SJCRH30 (cell line): ENCODE data around the gene TRABD2B. TPM values are rescaled to one million over a fixed set of nuclear protein-coding genes. Genes with fewer than 3 reads are reported as not detected.

Source experiments
- DNase-seq, 2 experiments: peaks; one replicate each; pipeline ENCODE4 v3.0.0-alpha.2; 2015 to 2020
- H3K27ac ChIP-seq: fragments of 250-450 bp; sonication (Bioruptor Pico); 2 replicates; pipeline ENCODE4 v1.5.1; 2020; ENCODE audit warnings: mild to moderate bottlenecking, moderate library complexity
- H3K27me3 ChIP-seq: fragments of 250-450 bp; sonication (Bioruptor Pico); 2 replicates; pipeline ENCODE4 v1.5.1; 2020; ENCODE audit warnings: mild to moderate bottlenecking, moderate library complexity
- H3K36me3 ChIP-seq: fragments of 250-450 bp; sonication (Bioruptor Pico); 2 replicates; pipeline ENCODE4 v1.5.1; 2020; ENCODE audit warnings: mild to moderate bottlenecking, moderate library complexity
- H3K4me1 ChIP-seq: fragments of 250-450 bp; sonication (Bioruptor Pico); 2 replicates; pipeline ENCODE4 v1.5.1; 2020; ENCODE audit warnings: mild to moderate bottlenecking, moderate library complexity
- H3K4me3 ChIP-seq: fragments of 250-450 bp; sonication (Bioruptor Pico); 2 replicates; pipeline ENCODE4 v1.5.1; 2020; ENCODE audit warnings: mild to moderate bottlenecking, moderate library complexity
- H3K9me3 ChIP-seq: fragments of 250-450 bp; sonication (Bioruptor Pico); replicated peaks from 2 replicates; pipeline ENCODE4 v1.5.1; 2020; ENCODE audit warnings: mild to moderate bottlenecking, moderate library complexity
- total RNA-seq: library from RNA; depleted of rRNA; stranded (reverse); fragments of >200 nt; shearing (Covaris generic); gene quantifications from 2 replicates; pipeline ENCODE4 v1.2.3, GENCODE V29; 2014

TRABD2B gene
- total RNA-seq, 1 experiment from 2014 or later, result 1.1 TPM

- H3K4me1 ChIP-seq, result peaks cover 22% of the 10 kb centered on the region
- peak overlapping the region; percentile 49; the same call in 1 of the 2 replicates for H3K27ac ChIP-seq
- H3K27me3 ChIP-seq, result no peaks in the 10 kb centered on the region
- no peaks in the 10 kb centered on the region for H3K9me3 ChIP-seq
- DNase-seq, result peak; percentile 74 to 80
- peak overlapping the region; percentile 11; the same call in 1 of the 2 replicates for H3K4me3 ChIP-seq
- peaks cover 4% of the 10 kb centered on the region; the same call in 1 of the 2 replicates for H3K36me3 ChIP-seq
Measured at GRCh38 chr1:47992720-47993415, 4.3 kb downstream of the TRABD2B start.

- H3K27ac ChIP-seq, result no peak overlapping the region
- H3K9me3 ChIP-seq, result no peaks in the 10 kb centered on the region
- H3K36me3 ChIP-seq, result peaks cover 10% of the 10 kb centered on the region; the same call in 1 of the 2 replicates
- no peaks in the 10 kb centered on the region for H3K27me3 ChIP-seq
- peaks cover 22% of the 10 kb centered on the region for H3K4me1 ChIP-seq
- H3K4me3 ChIP-seq, result no peak overlapping the region
- no peak for DNase-seq
Measured at GRCh38 chr1:47991673-47992072, 5.5 kb downstream of the TRABD2B start.

DNA sequence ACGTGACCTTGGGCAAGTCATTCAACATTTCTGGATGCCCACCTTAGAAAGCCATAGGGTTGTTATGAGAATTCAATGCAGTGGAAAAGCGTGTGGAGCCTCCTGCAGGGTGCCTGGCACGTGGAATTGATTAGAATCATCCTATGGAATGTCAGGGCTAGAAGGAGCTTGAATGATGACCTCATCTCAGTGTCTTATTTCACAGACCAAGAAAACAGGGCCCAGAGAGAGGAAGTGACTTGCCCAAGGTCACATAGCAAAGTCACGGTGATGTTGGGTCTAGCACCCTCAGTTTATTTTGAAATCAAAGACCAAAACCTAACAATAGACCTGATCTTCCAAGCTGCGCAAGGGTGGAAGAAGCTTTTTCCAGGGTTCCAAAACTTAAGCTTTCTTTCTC is 6.0 kb downstream of the TRABD2B start:
- DNase-seq, result peak in 1 of 2 experiments; percentile 49
- no peaks in the 10 kb centered on the region for H3K27me3 ChIP-seq
- H3K4me3 ChIP-seq, result no peak overlapping the region
- no peak overlapping the region for H3K27ac ChIP-seq
- H3K36me3 ChIP-seq, result peaks cover 10% of the 10 kb centered on the region; the same call in 1 of the 2 replicates
- no peaks in the 10 kb centered on the region for H3K9me3 ChIP-seq
- peaks cover 22% of the 10 kb centered on the region for H3K4me1 ChIP-seq

GRCh38 chr1:47990286-47990685 is 6.9 kb downstream of the TRABD2B start:
- Histone ChIP-seq H3K9me3 (no peaks in the 10 kb centered on the region), H3K27me3 (no peaks in the 10 kb centered on the region), H3K27ac (no peak overlapping the region), H3K36me3 (peaks cover 10% of the 10 kb centered on the region; the same call in 1 of the 2 replicates), H3K4me1 (peaks cover 22% of the 10 kb centered on the region), H3K4me3 (no peak overlapping the region)
- DNase-seq, result no peak

DNA sequence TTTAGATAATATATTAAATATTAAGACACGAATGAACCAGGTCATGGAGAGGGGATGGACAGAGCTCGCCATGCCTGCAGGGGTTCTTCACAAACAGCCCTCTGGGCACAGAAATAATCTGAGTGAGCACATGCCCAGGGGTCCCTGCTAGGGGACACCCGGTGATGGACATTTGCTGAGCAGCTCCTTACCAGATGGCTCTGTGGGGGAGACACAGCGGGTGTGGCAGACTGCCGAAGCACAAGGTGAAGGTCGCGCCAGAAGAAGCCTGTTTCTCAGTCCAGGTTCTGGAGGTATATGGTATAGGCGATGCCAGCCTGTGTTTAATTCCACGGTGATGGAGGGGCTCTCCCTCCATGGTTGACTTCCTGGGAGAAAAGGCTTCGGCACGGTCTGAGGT is 9.6 kb downstream of the TRABD2B start:
- Histone ChIP-seq H3K27me3 (no peaks in the 10 kb centered on the region), H3K27ac (no peak overlapping the region)
- DNase-seq, result no peak

GRCh38 chr1:47986761-47987200 is 10.4 kb downstream of the TRABD2B start:
- no peak overlapping the region for H3K4me3 ChIP-seq
- DNase-seq, result no peak
- H3K4me1 ChIP-seq, result peaks cover 6% of the 10 kb centered on the region
- H3K36me3 ChIP-seq, result peaks cover 10% of the 10 kb centered on the region; the same call in 1 of the 2 replicates
- no peaks in the 10 kb centered on the region for H3K9me3 ChIP-seq
- no peak overlapping the region for H3K27ac ChIP-seq
- no peaks in the 10 kb centered on the region for H3K27me3 ChIP-seq

More for the DNA sequence above, 9.6 kb downstream of the TRABD2B start:
- H3K36me3 ChIP-seq, result peaks cover 10% of the 10 kb centered on the region; the same call in 1 of the 2 replicates
- peaks cover 15% of the 10 kb centered on the region for H3K4me1 ChIP-seq
- no peak overlapping the region for H3K4me3 ChIP-seq
- H3K9me3 ChIP-seq, result no peaks in the 10 kb centered on the region

- Histone ChIP-seq H3K9me3 (no peaks in the 10 kb centered on the region), H3K27ac (no peak overlapping the region), H3K4me1 (no peaks in the 10 kb centered on the region), H3K36me3 (peaks cover 10% of the 10 kb centered on the region; the same call in 1 of the 2 replicates), H3K4me3 (no peak overlapping the region), H3K27me3 (no peaks in the 10 kb centered on the region)
- DNase-seq, result no peak
Measured at GRCh38 chr1:47985018-47985417, 12.2 kb downstream of the TRABD2B start.

GRCh38 chr1:47984175-47984789 is 12.9 kb downstream of the TRABD2B start:
- peaks cover 8% of the 10 kb centered on the region; the same call in 1 of the 2 replicates for H3K36me3 ChIP-seq
- H3K9me3 ChIP-seq, result no peaks in the 10 kb centered on the region
- DNase-seq, result no peak
- H3K27me3 ChIP-seq, result no peaks in the 10 kb centered on the region
- H3K4me1 ChIP-seq, result no peaks in the 10 kb centered on the region
- H3K27ac ChIP-seq, result no peak overlapping the region
- no peak overlapping the region for H3K4me3 ChIP-seq

DNA sequence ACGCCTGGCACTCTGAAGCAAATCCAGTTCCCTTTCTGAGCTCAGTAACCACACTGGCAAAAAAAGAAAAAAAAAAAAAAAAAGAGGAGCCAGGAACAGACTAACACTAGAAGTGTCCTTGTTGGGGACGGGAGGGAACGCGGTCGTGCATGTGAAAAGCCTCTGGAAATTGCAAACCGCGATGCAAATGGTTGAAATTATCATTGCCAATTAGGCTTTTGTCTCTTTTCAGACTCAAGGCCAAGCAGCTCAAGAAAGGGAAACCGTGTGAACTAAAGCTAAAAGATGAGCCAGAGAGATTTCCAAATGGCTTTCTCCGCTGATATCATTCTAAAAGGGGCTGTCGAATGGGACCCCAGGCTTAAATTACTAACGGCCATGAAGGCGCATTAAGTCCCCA is 13.5 kb downstream of the TRABD2B start:
- Histone ChIP-seq H3K36me3 (peaks cover 8% of the 10 kb centered on the region; the same call in 1 of the 2 replicates), H3K4me1 (no peaks in the 10 kb centered on the region), H3K27me3 (no peaks in the 10 kb centered on the region), H3K9me3 (no peaks in the 10 kb centered on the region), H3K27ac (no peak overlapping the region), H3K4me3 (no peak overlapping the region)
- DNase-seq, result no peak

DNA sequence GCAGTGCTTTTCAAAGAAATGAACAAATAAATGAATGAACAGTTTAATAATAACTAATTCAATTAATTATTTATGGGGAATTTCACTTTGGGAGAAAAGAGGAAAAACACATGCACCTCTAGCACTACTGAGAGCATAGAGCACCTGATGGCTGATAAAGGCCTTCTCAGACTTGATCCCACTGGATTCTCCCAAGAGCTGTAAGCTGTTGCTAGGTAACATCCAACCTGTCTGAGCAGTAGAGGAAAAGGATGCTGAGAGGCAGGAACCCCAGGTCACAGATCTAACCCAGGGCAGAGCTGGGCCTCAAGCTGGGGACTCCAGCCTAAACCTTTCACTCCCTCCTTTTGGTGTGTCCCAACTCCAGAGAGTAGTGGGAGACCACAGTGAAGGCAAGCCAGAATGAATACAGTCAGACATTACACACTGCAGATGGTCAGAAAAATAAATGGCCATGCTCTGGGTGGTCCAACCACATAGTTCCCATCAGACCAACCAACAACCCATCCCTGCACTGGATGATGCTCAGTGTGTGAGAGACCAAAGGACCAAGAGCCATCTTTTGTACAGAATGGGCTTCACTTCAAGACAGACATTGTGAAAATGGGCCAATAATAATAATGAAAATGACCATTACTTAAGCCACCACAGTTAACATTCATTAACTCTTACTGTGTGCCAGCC is 15.4 kb downstream of the TRABD2B start:
- Histone ChIP-seq H3K4me1 (no peaks in the 10 kb centered on the region), H3K36me3 (no peaks in the 10 kb centered on the region), H3K9me3 (no peaks in the 10 kb centered on the region), H3K4me3 (no peak overlapping the region), H3K27me3 (no peaks in the 10 kb centered on the region), H3K27ac (no peak overlapping the region)
- no peak for DNase-seq

DNA sequence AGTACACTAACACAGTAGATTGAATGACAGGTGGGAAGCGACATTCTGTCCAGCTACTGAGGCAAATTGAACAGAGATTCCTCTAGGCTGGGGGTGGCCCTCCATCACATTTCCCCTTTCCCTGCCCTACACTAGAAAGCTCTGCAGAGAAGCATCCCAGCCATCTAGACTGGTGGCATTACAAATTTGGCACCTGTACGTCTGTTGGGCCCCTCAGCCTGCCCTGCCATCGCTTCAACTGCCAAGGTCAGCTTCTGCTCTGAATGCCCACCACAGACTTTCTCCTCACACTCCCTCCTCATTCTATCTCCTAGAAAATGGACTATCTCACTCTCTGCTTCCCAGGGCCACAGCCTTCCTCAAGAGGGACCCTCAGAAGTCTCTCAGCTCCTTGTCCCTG is 16.7 kb downstream of the TRABD2B start:
- no peaks in the 10 kb centered on the region for H3K27me3 ChIP-seq
- DNase-seq, result no peak

DNA sequence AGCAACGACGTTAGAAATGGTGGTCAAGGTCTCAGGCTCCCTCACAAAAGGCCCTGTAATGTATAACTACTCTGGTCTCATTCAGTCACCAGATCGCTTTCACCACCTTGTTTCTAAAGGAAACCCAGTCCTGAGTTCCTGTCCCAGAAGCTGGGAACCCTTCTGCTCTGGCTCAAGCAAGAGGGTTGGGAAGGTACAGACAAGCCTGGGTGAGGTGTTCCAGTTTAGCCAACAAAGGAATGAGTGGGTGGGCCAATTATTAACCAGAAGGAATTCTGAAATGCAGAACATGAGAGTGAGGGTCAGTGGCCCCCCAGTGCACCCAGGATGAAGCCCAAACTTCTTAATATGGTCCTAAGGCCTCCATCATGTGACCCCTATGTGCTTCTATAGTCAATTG is 17.5 kb downstream of the TRABD2B start:
- H3K4me1 ChIP-seq, result no peaks in the 10 kb centered on the region
- H3K4me3 ChIP-seq, result no peak overlapping the region
- no peaks in the 10 kb centered on the region for H3K36me3 ChIP-seq
- no peak for DNase-seq
- H3K9me3 ChIP-seq, result no peaks in the 10 kb centered on the region
- no peaks in the 10 kb centered on the region for H3K27me3 ChIP-seq
- no peak overlapping the region for H3K27ac ChIP-seq

More for the DNA sequence above, 16.7 kb downstream of the TRABD2B start:
- Histone ChIP-seq H3K36me3 (no peaks in the 10 kb centered on the region), H3K4me1 (no peaks in the 10 kb centered on the region), H3K27ac (no peak overlapping the region), H3K9me3 (no peaks in the 10 kb centered on the region), H3K4me3 (no peak overlapping the region)

DNA sequence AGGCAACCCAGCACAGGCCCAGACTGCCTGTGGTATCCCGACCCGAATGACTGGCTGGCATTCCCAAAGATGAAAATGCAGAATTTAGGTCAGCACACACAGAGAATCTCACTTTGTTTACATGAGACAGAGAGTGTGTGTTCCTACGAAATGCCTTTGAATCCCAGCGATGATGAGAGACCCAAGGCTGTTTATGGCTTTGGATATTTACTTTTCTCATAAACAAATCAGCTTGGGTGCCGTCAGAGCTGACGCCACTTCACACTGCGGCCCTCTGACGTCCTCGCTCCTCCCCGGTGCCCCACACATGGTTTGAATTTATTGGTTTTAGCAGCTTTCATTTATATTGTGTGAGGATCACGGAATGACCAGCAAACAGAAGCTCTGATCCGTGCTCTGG is 18.7 kb downstream of the TRABD2B start:
- no peaks in the 10 kb centered on the region for H3K4me1 ChIP-seq
- no peaks in the 10 kb centered on the region for H3K9me3 ChIP-seq
- no peak for DNase-seq

DNA sequence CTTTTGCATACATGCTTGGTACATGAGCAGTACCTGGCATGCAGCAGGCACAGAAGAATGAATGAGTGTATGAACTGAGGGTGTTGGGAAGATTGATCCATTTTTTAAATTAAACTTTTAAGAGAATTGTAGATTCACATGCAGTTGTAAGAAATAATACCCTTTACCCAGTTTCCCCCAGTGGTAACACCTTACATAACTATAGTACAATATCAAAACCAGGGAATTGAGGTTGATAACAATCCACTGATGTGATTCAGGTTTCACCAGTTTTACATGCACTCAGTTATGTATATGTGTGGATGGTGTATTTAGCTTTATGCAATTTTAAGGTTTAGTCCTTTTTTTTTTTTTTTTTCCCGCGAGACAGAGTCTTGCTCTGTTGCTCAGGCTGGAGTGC is 20.5 kb downstream of the TRABD2B start:
- Histone ChIP-seq H3K4me3 (no peak overlapping the region), H3K4me1 (no peaks in the 10 kb centered on the region), H3K9me3 (no peaks in the 10 kb centered on the region), H3K27ac (no peak overlapping the region), H3K36me3 (no peaks in the 10 kb centered on the region), H3K27me3 (no peaks in the 10 kb centered on the region)
- DNase-seq, result no peak

More for the DNA sequence above, 18.7 kb downstream of the TRABD2B start:
- no peaks in the 10 kb centered on the region for H3K36me3 ChIP-seq
- no peak overlapping the region for H3K4me3 ChIP-seq
- H3K27me3 ChIP-seq, result no peaks in the 10 kb centered on the region
- H3K27ac ChIP-seq, result no peak overlapping the region

DNA sequence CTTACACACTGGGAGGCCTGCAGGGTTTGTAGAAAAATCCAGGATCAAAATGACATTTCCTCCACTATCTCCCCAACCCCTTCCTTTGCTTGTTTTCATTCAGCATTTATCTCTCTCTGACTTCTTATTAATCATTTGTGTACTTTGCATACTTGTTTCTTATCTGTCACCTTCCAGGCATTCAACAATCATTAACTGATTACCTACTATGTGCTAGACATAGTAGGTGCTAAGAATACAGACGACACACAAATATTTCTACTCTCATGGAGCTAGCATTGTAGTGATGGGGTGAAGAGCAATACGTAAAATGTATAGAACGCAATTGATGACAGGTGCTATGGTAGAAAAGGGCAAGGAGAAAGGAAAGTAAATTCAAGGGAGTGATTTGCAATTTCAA is 20.9 kb downstream of the TRABD2B start:
- Histone ChIP-seq H3K27me3 (no peaks in the 10 kb centered on the region), H3K36me3 (no peaks in the 10 kb centered on the region), H3K4me1 (no peaks in the 10 kb centered on the region), H3K4me3 (no peak overlapping the region), H3K9me3 (no peaks in the 10 kb centered on the region), H3K27ac (no peak overlapping the region)
- no peak for DNase-seq
